Right ventricle myocardium inferior (tissue), 1 donor: Measurements from ENCODE around the gene CHPF2. TPM values are rescaled to one million over a fixed set of nuclear protein-coding genes. Genes with fewer than 3 reads are reported as not detected.

Source experiments
- ATAC-seq: fragments of 200-7000 bp; cut with Tn5 transposase; one replicate; pipeline ENCODE4 v1.9.1; 2020; ENCODE audit warnings: mild to moderate bottlenecking, moderate library complexity
- DNase-seq: peaks from one replicate; pipeline ENCODE4 v3.0.0; 2021; ENCODE audit errors: missing footprints
- intact Hi-C: fragments of 100-400 bp; cut with DNase I; formaldehyde crosslinking; loops from one replicate; pipeline ENCODE4 v1.11.0; 2022
- total RNA-seq: library from RNA; stranded (reverse); fragmentation: NEBNext Ultra II Directional; extraction: Animal tissue kit (Norgen Biotek cat#: 25700); gene quantifications from one replicate; pipeline ENCODE4 v1.2.1, GENCODE V29; 2021
- donor health status: DM: no; HTN: yes; CAD: no; lungs with severe emphysema.

The CHPF2 gene
- total RNA-seq, 1 donor from 2014 or later: 11.6 TPM

DNA sequence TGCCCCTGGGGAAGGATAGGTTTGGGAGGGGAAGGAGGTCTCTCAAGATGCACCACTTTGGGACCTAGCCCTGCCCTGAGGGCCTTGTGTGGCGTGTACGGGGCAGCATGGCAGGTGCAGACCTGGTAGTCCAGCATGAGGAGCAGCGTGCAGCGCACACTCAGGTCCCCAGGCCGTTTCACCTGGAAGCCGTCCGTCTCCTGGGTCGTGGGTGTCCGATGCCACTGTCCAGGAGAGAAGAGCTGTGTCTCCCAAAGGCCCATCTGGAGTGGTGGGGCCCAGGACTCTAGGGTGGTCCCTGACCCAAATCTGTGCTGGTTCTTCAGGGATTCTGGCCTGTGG, 9.4 kb downstream of the CHPF2 start:
- no peak for ATAC-seq
- intact Hi-C loops: loop anchor here (2.0 to 5.0 kb wide), 2 partner anchors 54 to 117 kb away; partner anchors contain the start of gene ASB10
- DNase-seq: no peak

DNA sequence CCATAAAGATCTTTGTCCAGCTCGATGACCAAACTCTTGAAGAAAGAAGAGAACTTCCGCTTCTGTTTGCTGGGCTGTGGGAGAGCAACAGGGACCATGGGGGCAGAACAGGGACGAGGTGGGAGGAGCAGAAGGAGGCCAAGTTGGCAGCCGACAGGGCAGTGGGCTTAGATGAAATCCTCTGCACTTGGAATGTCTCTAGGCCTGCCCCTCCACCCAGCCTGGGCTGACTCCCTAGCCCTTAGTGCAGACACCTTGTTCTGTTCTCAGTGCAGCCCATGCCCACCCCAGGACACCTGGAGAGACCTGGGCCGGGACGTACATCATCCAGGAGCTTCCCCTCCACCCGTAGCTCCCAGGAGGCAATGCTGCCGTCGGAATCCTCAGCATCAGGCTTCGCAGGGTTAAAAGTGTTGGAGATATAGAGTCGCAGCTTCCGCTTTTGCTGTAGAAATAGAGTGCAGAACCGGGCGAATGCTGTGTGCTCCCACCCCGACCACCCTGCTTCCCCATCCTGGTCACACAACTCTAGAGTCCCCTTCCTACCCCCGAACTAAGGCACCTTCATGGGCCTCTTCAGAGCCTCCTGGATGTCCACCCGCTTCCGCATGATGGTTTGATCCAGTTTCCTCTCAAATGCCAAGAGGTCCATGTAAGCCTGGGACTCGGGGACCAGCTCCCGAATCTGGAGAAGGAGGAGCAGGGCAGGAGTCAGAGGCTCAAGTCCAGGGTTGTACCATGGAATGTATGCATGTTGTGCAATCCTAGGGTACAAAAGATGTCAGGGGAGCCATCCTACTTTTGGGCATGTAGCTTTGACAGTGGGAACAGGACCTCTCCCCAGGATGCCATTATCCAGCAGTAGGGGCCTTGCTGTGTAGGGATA, 10.1 kb downstream of the CHPF2 start:
- intact Hi-C loops: loop anchor here (5.0 kb wide), 1 partner anchor 55 kb away; the partner anchor contains the start of gene ASB10
- ATAC-seq: no peak
- DNase-seq: peak; percentile 37

DNA sequence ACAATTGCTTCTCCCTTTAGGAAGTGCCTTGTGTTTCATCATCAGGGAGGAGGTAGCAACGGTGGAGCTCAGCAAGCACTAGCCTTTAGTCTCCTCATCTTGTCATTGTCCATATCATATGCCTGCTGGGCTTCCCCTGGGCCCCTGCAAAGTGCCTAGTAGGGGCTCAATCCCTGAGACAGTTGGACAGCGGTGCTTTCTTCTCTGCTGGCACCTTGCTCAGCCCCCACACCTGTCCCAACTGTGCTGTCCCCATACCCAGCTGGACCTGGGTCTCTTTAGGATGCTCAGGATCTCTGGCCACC, 10.7 kb downstream of the CHPF2 start:
- intact Hi-C loops: loop anchor here (5.0 kb wide), 1 partner anchor 56 kb away; the partner anchor contains the start of gene ASB10
- DNase-seq (no peak), ATAC-seq (no peak)

DNA sequence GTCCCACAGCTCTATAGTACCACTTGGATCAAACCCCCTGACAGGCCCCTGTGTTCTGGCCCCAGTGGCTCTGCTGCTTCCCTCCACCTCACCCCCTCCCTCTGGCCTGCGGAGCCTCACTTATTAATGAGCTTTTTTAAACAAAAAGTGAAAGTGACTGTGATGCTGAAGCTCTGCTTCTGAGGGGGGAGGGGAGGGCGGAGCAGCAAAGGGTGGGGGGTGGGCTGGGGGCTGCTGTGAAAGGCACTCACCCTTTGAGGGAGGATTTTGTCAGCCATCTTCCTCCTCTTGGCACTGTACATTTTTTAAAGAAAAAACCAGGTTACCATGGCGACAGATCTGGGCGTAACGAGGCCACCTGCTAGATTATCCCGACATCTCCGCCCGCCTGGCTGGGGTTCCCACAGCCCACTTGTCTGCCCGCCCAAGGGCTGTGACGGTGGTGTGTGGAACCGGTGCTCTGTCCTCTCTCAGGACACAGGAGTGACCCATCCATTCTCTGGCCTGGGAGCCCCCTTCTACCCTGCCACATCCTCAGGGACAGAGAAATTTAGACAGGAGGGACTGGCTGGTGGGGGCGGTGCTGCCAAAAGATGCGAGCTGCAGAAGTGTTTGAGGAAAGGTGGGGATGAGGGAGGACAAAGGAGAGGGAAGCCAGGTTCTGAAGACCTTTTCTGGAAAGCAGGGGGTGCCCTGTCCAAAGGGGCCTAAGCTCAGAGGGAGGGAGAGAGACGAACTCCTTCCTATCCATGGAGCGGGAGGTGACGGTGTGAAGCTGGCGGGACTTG, 11.3 kb downstream of the CHPF2 start:
- ATAC-seq (no peak), DNase-seq (peak; percentile 44)
- intact Hi-C loops: loop anchor here (5.0 kb wide), 1 partner anchor 56 kb away; the partner anchor contains the start of gene ASB10

DNA sequence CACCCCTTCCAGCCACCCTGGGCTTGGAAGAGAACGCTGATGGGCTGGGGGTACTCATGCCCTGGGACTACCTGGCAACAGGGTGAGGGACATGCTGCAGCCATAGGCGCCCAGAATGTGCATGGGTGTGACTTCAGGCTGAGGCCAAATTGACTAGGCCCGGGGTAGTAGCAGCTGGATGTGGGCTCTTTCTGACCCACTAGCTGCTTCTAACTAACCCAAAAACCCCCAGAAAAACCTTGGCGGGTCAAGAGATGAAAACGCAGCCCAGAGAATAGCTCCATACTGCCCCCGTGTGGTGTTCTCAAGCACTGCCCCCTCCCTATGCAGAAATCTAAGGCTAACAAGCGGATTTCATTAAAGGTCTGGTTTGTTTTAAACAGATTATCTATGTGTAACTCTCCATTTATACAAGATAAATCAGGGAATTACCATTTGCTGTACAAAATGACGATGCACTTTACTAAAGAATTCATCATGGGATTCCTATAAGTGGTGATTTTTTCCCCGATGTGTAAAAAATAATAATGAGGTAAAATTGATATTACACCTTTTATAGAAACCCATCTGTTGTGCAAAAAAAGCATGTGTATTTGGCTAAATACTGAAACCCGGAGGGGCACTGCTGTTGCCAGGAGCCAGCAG, 12.0 kb downstream of the CHPF2 start:
- intact Hi-C loops: loop anchor here (5.0 kb wide), 1 partner anchor 57 kb away; the partner anchor contains the start of gene ASB10
- ATAC-seq: no peak
- DNase-seq: peak; percentile 65

DNA sequence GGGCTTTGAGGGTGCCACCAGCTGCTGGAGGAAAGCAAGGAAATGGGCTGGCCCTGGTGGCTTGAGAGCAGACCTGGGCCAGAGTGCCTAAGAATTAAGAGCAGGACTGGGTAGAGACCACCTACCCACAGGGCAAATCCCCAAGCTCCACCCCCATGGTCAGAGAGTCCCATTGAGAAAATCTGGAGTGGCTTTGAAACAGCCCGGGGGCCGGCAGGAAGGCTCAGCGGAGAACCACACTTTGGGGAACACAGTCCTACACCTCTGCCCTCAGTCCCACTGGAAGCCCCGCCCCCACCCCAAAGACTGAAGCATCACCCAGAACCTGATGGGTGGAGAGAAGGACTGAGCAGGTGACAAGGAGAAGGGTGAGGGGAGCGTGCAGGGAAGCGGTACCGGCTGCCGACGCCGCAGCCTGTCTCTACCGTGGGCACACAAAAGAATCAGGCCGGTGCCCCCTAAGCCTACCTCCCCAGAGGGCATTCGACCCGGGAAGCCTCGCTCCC, 12.6 kb downstream of the CHPF2 start:
- ATAC-seq (no peak), DNase-seq (peak; percentile 35)
- intact Hi-C loops: loop anchor here (5.0 kb wide), 1 partner anchor 58 kb away; the partner anchor contains the start of gene ASB10

DNA sequence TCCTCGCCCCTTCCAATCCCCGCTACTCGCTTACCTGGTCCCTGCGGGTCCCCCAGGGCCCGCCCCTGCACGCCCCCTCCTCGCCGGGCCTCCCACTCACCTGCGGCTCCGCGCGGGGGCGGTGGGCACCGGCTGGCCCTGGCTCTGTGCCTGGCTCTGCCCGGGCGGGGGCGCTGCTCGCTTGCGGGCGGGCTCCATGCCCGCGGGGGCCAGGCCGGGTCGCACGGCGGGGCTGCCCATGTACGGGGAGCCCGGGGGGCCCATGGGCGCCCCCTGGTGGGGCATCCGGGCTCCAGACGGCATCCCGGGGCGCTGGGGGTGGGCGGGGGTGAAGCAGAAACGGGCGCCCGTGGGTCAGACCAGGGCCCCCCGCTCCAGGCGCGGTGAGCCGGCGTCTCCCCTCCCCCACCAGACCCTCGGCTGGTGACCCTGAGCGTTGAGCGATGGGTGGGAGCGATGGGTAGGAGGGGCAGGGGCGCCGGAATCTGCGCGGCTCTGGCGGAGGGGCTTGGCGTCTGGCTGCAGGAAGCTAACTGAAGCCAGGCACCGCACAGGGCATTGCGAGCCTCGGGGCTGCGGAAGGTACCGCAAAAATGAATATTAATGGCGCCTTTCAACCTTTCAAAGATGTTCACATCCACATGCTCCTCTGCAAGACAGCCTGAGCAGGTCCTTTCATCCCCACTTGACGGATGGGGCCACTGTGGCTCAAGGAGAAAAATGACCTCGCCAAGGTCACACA, 13.2 kb downstream of the CHPF2 start:
- DNase-seq: peak; percentile 74

DNA sequence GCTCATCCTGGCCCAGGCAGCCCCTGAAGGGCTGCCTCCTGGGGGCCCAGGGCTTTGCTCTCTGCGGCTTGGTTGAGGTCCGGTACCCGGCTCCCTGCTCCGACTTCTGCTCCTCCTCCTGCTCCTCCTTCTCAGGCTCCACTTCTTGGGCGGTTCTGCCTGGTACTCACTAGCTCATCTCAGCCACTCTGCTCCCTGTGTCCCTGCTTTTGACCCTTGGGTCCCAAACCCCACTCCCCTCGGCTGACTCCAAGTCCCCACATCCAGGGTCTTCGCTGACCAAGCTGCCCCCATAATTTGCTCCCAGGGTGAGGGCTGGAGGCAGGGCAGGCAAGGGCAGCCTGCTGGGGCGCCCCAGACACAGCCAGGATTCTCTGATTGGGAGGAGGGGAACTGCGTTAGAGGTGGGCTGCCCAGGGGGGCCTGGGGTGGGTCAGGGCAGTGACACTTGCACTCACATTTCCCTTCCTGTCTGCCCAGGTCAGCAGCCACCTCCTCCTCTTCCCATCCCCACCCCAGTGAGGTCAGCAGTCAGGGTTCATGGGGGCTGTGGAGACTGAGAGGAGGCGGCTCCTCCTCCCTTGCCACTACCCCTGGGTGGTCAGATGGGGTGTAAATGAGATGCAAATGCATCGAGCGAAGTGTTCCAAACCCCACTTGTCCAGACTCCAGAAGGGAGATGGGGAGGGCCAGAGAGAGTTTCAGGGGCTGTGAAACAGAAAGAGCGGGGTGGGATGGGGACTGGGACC, 14.0 kb downstream of the CHPF2 start:
- ATAC-seq (no peak), DNase-seq (peak; percentile 52)
- intact Hi-C loops: no loop called here

More for the DNA sequence above, 13.2 kb downstream of the CHPF2 start:
- no peak for ATAC-seq
- intact Hi-C loops: no loop called here

DNA sequence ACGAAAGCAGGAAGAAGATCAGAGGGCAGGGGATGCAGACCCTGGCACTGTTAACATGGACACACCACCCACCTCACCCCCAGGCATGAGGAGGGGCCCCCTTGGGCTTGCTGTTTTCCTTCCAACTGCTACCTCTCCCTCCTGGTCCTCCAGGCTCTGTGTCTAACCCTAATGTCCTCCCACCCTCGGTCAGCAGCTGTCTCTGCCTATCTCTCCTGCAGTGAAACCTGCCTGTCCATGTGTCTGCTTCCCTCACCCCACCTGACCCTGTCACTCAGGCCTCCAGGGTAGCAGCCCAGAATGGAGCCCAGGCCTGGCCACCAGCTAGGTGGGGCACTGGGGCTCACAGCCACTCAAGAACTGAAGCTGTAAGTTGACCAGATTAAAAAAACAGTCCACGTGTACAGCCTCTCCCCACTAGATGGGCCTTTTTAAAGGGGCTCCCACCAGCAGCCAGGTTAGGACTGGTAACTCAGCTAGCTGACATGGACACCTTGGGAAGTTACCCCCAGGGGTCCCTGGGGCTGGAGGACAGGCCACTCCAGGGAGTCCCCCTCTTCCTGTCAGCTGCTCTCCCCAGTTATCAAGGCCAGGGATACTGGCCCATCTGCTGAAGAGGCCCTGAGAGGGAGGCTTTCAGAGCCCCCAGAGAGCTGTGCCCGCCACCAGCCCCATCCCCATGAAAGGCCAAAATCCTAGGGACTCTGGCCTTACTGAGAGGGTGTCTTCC, 14.7 kb downstream of the CHPF2 start:
- ATAC-seq (no peak), DNase-seq (peak; percentile 68)
- intact Hi-C loops: no loop called here

DNA sequence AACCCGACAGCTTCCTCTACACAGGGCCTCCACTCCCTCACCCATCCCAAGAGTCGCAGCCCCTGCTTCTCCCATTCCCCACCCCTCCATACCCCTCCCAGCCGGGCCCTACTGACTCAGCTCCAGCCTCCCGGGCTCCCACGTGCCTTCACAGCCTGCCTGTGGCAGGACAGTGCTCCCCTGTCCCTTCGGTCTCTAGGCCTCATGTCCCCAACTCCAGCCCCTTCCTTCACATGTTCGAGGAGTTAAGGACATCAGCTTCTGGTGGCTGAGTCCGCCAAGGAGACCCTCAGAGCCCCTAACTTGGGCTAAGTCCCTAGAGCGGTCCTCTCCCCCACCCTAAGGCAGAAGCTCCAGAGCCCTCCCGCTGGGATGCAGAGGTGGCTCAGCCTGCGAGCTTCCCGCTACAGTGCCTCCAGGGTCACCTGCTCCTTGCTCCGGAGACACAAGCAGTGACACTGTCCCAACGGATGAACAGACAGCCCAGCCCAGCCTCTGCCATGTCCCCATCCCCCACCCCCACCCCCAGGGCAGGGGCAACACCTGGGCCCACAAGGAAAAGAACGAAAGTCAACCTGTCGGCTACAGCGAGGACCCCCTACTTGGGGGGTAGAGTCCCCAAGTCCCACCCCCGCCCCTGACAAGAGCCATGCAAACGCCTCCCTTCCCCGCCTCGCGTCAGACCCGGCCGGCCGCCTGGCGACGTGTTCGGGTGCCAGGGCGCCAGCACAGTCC, 15.5 kb downstream of the CHPF2 start:
- DNase-seq (peak; percentile 66), ATAC-seq (no peak)
- intact Hi-C loops: loop anchor here (2.0 kb wide), 1 partner anchor 55 kb away; no protein-coding TSS in a partner anchor

DNA sequence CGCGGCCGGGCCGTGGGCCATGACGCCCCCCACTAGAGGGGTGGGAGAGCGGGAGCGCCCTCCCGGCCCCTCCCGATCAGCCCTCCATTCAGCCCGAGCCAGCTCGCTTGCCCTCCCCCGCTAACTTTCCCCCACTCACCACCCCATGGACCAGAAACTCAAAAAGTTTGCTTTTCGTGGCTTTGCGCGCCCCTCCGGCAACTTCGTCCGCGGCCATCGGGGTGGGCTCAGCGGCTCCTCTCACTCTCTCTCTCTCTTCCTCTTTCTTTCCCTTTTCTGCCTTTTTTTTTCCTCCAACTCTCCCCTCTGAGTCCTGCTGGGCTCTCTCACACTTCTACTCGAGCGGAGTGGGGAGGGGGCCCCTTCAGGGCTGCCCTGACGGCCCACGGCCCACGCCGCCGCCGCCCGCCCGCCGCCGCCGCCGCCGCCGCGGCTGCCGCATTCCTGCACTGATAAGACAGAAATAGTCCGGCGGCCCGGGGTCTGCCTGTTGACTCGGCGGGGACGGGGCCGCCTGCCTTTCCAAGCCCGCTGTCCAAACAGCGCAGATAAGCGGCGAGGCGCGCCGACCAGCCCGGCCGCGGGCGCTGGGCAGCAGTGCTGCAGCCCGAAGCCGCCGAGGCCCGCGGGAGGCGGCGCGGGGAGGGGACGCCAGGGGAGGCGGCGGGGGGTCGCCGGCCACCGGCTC, 16.2 kb downstream of the CHPF2 start, which contains the start of gene SMARCD3:
Gene SMARCD3, minus strand, starts transcription at position 349 of the 688 bp plus-strand sequence. Its CDS starts 132 bp downstream, at position 217.
- ATAC-seq (peak; percentile 45), DNase-seq (peak; percentile 91)
- intact Hi-C loops: loop anchor here (2.0 kb wide), 1 partner anchor 54 kb away; no protein-coding TSS in a partner anchor

DNA sequence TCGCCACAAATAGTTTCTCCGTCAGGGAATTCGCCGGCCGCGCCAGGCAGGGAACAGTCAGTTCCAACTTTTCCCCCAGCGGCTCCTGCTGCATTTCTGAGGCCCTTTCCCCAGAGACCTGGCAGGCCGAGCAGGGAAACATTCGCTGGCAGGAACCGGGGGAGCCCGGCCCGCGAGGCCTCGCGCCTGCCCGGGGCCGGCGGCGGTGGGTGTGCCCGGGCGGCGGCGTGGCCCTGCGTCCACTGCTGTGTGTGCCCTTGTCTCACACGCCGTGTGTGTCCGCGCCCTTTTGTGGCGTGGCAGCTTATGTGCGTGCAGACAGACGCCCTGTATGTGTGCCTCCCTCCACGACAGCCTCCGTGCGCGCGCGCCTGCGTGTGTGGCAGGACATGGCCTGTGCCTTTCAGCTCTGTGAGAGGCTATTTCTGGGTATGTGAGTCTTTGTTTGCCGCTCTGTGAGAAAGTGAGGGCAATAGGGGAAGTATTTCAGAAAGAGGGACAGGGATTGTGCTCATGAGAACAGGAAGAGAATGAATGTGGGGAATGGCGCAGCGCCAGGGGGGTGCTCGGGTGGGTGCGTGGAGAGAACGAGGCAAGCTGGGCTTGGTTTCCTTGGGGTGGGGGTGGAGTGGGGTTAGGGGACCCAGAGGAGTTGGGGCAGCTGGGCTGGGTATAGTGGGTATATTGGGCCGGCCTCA, 16.9 kb downstream of the CHPF2 start:
- peak; percentile 90 for DNase-seq
- intact Hi-C loops: loop anchor here (2.0 kb wide), 1 partner anchor 54 kb away; no protein-coding TSS in a partner anchor
- ATAC-seq: peak; percentile 38

DNA sequence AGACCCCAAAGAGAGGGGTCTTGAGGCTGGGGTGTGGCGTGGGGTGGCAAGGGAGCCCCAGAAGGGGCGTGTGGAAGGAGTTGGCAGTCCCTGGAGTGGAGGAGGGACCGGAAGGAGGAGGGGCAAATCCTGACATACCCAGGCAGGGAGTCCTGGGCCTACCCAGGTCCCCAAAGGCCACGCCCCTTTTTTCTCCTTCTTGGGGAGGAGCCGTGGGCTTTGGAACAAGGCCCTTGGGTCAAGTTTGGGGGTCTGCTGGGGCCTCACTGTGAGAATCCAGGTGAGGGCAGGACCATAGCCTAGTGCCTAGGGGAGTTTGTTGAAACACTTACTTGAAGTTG, 17.4 kb downstream of the CHPF2 start:
- intact Hi-C loops: loop anchor here (2.0 kb wide), 1 partner anchor 53 kb away; no protein-coding TSS in a partner anchor
- DNase-seq (peak; percentile 53), ATAC-seq (peak; percentile 59)

DNA sequence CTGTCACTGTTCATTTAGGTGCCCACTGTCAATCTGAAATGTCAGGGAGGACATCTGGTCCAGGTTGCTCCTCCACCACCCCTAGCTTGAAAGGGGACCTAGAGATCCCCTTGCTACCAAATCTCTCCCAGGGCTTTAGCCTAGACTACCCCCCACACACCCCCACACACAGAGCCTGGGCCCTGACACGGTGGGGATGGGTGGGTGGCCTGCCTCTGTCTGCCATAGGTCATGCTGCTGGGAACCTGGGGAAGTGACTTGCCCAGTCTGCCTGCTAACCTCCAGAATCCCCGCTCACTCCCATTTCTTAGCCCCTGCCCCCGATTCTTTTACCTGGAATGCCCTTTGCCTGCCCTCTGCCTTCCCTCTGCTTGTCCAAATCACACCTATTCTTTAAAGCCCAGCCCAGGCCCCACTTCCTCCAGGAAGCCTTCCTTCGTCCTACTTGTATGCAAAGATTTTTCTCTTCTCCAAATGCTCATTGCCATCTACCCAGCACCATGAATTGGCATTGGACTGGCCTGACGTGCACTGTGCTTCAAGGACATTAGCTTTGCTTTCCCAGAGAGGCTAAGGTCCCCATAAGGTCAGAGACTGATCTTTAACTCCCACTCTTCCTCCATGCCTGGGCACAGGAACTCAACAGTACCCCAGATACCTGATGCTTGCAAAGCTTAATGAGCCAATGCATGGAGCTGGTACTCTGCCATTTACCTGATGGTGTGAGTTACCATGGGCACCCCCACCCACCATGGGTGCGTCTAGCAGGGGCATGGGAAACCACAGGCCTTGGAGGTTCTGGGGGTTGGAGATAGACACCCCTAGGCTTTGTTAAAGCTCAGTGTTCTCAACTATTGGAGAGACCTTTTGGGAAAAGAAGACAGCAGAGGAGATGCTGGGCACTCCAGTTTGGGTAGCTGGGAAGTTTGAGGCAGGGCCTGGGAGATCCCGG, 18.2 kb downstream of the CHPF2 start:
- DNase-seq (peak; percentile 64), ATAC-seq (no peak)
- intact Hi-C loops: no loop called here
